BJ (cell line): ENCODE data around the gene NFATC2IP. TPM values are rescaled to one million over a fixed set of nuclear protein-coding genes. Genes with fewer than 3 reads are reported as not detected.

Experiments
- CTCF ChIA-PET: fragments of 350-600 bp; formaldehyde crosslinking; extraction: SDS; loops from one replicate; lab custom pipeline; 2021; ENCODE audit warnings: antibody characterized with exemption, inconsistent platforms; lab: Yijun Ruan, JAX
- POLR2A ChIA-PET: fragments of 300-600 bp; sonication (Branson Sonifier 250); formaldehyde crosslinking; extraction: SDS; loops from one replicate; lab custom pipeline; 2021; ENCODE audit warnings: antibody characterized with exemption; lab: Charles Lee
- DNase-seq: peaks from one replicate; pipeline ENCODE4 v3.0.0-alpha.2; 2011; ENCODE audit warnings: low read depth
- H3K27me3 ChIP-seq: 2 replicates; pipeline ENCODE4 v1.6.0; 2011; ENCODE audit warnings: low read length; ENCODE audit not compliant: control insufficient read depth, insufficient read depth
- H3K36me3 ChIP-seq: 2 replicates; pipeline ENCODE4 v1.5.1; 2011; ENCODE audit warnings: low read length; ENCODE audit not compliant: control insufficient read depth, insufficient read depth
- H3K4me3 ChIP-seq: 2 replicates; pipeline ENCODE4 v1.5.1; 2011; ENCODE audit warnings: low read depth, mild to moderate bottlenecking, control low read depth, low read length
- polyA plus RNA-seq: library from polyadenylated mRNA; depleted of rRNA; stranded (reverse); fragments of >200 nt; gene quantifications from 2 replicates; pipeline ENCODE4 v1.2.3, GENCODE V29; 2011
- TF ChIP-seq, protein P1 (sequence below): IDR thresholded peaks from 2 replicates; pipeline ENCODE4 v1.5.1; 2011; ENCODE audit warnings: low read depth, mild to moderate bottlenecking, control low read depth, inconsistent platforms, low read length, moderate library complexity; ENCODE audit not compliant: insufficient read depth

NFATC2IP gene
- polyA plus RNA-seq, 1 experiment, result 30.7 TPM

GRCh38 chr16:28980929-28981328 lies 30.2 kb downstream of the NFATC2IP start:
- TF ChIP-seq, protein P1, sequence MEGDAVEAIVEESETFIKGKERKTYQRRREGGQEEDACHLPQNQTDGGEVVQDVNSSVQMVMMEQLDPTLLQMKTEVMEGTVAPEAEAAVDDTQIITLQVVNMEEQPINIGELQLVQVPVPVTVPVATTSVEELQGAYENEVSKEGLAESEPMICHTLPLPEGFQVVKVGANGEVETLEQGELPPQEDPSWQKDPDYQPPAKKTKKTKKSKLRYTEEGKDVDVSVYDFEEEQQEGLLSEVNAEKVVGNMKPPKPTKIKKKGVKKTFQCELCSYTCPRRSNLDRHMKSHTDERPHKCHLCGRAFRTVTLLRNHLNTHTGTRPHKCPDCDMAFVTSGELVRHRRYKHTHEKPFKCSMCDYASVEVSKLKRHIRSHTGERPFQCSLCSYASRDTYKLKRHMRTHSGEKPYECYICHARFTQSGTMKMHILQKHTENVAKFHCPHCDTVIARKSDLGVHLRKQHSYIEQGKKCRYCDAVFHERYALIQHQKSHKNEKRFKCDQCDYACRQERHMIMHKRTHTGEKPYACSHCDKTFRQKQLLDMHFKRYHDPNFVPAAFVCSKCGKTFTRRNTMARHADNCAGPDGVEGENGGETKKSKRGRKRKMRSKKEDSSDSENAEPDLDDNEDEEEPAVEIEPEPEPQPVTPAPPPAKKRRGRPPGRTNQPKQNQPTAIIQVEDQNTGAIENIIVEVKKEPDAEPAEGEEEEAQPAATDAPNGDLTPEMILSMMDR, result no peak
- Histone ChIP-seq H3K4me3 (no peak overlapping the region), H3K27me3 (no peaks in the 10 kb centered on the region), H3K36me3 (peaks cover 39% of the 10 kb centered on the region)
- CTCF ChIA-PET, result interaction anchor here (0.7 kb wide), 1 partner anchor 16 kb away, joined by 3 read pairs; no protein-coding TSS in a partner anchor
- no peak for DNase-seq
- POLR2A ChIA-PET, result no interaction called here

DNA sequence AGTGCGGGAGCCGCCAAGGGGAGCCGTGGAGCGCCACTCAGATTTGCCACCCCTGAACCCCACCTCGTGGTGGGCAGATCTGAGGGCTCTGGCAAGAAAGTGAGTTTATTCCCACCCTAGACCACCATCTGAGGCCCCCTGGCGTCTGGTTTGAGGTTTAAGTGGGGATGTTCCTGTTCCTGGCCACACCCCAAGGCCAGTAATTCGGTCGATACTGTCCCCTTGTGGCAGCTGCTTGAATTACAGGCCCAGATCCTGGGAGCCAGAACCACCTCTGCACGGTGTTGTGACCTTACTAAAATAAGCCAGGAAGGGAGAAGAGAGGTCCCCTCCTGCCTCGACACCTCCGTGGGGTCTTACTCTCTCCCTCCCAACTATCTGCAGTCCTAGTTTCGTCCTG lies 30.8 kb downstream of the NFATC2IP start:
- ChIA-PET POLR2A (no interaction called here), CTCF (no interaction called here)
- peaks cover 43% of the 10 kb centered on the region for H3K36me3 ChIP-seq
- no peaks in the 10 kb centered on the region for H3K27me3 ChIP-seq
- TF ChIP-seq, protein P1, result peak; percentile 64
- no peak for DNase-seq
- no peak overlapping the region for H3K4me3 ChIP-seq

DNA sequence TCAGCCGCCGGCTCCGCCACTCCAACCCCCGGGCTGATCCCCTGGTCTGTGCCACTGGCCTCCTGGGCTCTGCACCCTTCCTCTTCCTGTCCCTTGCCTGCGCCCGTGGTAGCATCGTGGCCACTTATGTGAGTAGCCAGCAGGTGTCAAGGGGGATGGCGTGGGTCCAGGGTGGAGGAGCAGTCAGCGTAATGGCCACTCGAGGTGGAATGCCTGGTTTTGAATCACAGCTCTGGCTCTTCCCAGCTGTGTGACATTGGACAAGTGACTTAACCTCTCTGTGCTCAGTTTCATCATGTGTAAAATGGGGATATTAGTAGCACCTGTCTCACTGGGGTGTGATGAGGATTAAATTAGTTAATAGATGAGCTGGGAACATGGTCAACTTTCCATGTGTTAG lies 31.7 kb downstream of the NFATC2IP start:
- Histone ChIP-seq H3K36me3 (peaks cover 47% of the 10 kb centered on the region), H3K4me3 (no peak overlapping the region), H3K27me3 (no peaks in the 10 kb centered on the region)
- TF ChIP-seq, protein P1, result no peak
- POLR2A ChIA-PET, result no interaction called here
- no peak for DNase-seq
- CTCF ChIA-PET, result interaction anchor here (1.8 kb wide), 1 partner anchor 8 kb away, joined by 6 read pairs; the partner anchor contains the start of gene SPNS1

DNA sequence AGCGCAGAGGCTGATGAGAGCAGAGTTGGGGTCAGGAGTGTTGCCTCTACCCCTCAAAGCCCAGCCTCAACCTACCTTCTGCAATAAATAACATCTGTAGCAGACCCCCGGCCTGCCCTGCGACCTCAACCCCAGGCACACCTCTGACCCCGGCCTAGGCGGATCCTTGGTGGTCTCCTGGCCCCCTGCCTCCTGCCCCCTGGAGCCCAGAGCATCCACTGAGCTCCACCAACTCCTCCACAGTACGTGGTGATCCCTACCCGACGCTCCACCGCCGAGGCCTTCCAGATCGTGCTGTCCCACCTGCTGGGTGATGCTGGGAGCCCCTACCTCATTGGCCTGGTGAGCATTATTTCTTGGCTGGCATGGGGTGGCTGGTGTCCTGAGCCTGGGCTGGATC lies 32.2 kb downstream of the NFATC2IP start:
- DNase-seq, result no peak
- Histone ChIP-seq H3K36me3 (peaks cover 47% of the 10 kb centered on the region), H3K27me3 (no peaks in the 10 kb centered on the region), H3K4me3 (no peak overlapping the region)
- TF ChIP-seq, protein P1, result no peak
- POLR2A ChIA-PET, result no interaction called here
- CTCF ChIA-PET, result interaction anchor here (1.8 kb wide), 1 partner anchor 9 kb away, joined by 6 read pairs; the partner anchor contains the start of gene SPNS1

DNA sequence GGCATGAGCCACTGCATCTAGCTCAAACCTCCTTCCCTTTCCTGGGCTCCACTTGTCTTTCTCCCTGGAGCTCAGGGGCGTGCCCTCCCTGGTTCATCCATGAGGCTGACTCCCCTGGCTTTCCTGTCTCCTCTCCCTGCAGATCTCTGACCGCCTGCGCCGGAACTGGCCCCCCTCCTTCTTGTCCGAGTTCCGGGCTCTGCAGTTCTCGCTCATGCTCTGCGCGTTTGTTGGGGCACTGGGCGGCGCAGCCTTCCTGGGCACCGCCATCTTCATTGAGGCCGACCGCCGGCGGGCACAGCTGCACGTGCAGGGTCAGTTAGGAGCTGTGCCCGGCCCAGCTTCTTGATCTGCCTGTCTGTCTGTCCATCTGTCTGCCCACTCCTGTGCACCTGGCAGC lies 32.9 kb downstream of the NFATC2IP start:
- no peak overlapping the region for H3K4me3 ChIP-seq
- POLR2A ChIA-PET, result no interaction called here
- peaks cover 44% of the 10 kb centered on the region for H3K36me3 ChIP-seq
- CTCF ChIA-PET, result interaction anchor here (1.8 kb wide), 1 partner anchor 10 kb away, joined by 6 read pairs; the partner anchor contains the start of gene SPNS1
- TF ChIP-seq, protein P1, result no peak
- no peaks in the 10 kb centered on the region for H3K27me3 ChIP-seq
- DNase-seq, result no peak
